Ascending aorta (tissue), 2 donors: ENCODE results near the gene CD22. TPM values are rescaled to one million over a fixed set of nuclear protein-coding genes. Genes with fewer than 3 reads are reported as not detected.

ENCODE experiments used
- DNase-seq, 2 donors: peaks; one replicate each; pipeline ENCODE4 v3.0.0-alpha.2; 2019; ENCODE audit warnings: low spot score in 2 of 2
- H3K27ac ChIP-seq, 2 donors: fragments of 200-600 bp; sonication (generic); one replicate each; pipeline ENCODE4 v1.5.1; 2016 to 2017; ENCODE audit warnings: mild to moderate bottlenecking in 1 of 2
- H3K27me3 ChIP-seq: fragments of 200-600 bp; sonication (generic); one replicate; pipeline ENCODE4 v1.5.1; 2017
- H3K36me3 ChIP-seq, 2 donors: fragments of 200-600 bp; sonication (generic); one replicate each; pipeline ENCODE4 v1.5.1; 2016
- H3K4me1 ChIP-seq, 2 donors: fragments of 200-600 bp; sonication (generic); one replicate each; pipeline ENCODE4 v1.5.1; 2016 to 2017; ENCODE audit warnings: mild to moderate bottlenecking in 1 of 2
- H3K4me3 ChIP-seq, 2 donors: fragments of 200-600 bp; sonication (generic); one replicate each; pipeline ENCODE4 v1.5.1; 2016 to 2017; ENCODE audit warnings: mild to moderate bottlenecking in 1 of 2
- H3K9me3 ChIP-seq, 2 donors: fragments of 200-600 bp; sonication (generic); one replicate each; pipeline ENCODE4 v1.5.1; 2016
- CTCF ChIP-seq, 3 experiments: fragments of 200-600 bp in 2 of 3; fragments of 450-650 bp in 1 of 3; sonication (generic) in 2 of 3; IDR thresholded peaks; one replicate each; pipeline ENCODE4 v1.5.1; 2016 to 2019; ENCODE audit warnings: antibody characterized with exemption in 3 of 3, mild to moderate bottlenecking in 1 of 3, moderate library complexity in 1 of 3
- intact Hi-C: fragments of 100-400 bp; cut with DNase I; formaldehyde crosslinking; loops from one replicate; pipeline ENCODE4 v1.15.1; 2023
- total RNA-seq: library from RNA; depleted of rRNA; stranded (reverse); fragments of >200 nt; gene quantifications from one replicate; pipeline ENCODE4 v1.1.0, GENCODE V29; 2016

The CD22 gene
- total RNA-seq, 1 donor from 2014 or later = 0.75 TPM

GRCh38 chr19:35334144-35334753 is 5.3 kb downstream of the CD22 start:
- no peaks in the 10 kb centered on the region for H3K4me1 ChIP-seq
- DNase-seq = no peak
- H3K27me3 ChIP-seq = no peaks in the 10 kb centered on the region
- H3K27ac ChIP-seq = no peak overlapping the region
- H3K9me3 ChIP-seq = no peaks in the 10 kb centered on the region
- intact Hi-C loops = no loop called here
- no peaks in the 10 kb centered on the region for H3K36me3 ChIP-seq
- H3K4me3 ChIP-seq = no peak overlapping the region
- no peak for TF ChIP-seq CTCF (IDR thresholded peaks at IDR 0.05)

GRCh38 chr19:35336166-35336955 is 7.4 kb downstream of the CD22 start:
- intact Hi-C loops = no loop called here
- TF ChIP-seq CTCF (IDR thresholded peaks at IDR 0.05) = no peak
- Histone ChIP-seq H3K27me3 (no peaks in the 10 kb centered on the region), H3K36me3 (no peaks in the 10 kb centered on the region), H3K9me3 (no peaks in the 10 kb centered on the region), H3K4me1 (no peaks in the 10 kb centered on the region), H3K27ac (no peak overlapping the region), H3K4me3 (no peak overlapping the region)
- DNase-seq = no peak

- intact Hi-C loops = no loop called here
- no peak for DNase-seq
- no peaks in the 10 kb centered on the region for H3K36me3 ChIP-seq
- no peak for TF ChIP-seq CTCF (IDR thresholded peaks at IDR 0.05)
- no peak overlapping the region for H3K27ac ChIP-seq
- H3K9me3 ChIP-seq = no peaks in the 10 kb centered on the region
- H3K4me3 ChIP-seq = no peak overlapping the region
- H3K27me3 ChIP-seq = no peaks in the 10 kb centered on the region
- H3K4me1 ChIP-seq = no peaks in the 10 kb centered on the region
Observed at GRCh38 chr19:35337097-35337983, 8.4 kb downstream of the CD22 start.

- Histone ChIP-seq H3K36me3 (no peaks in the 10 kb centered on the region), H3K27ac (no peak overlapping the region), H3K4me1 (no peaks in the 10 kb centered on the region), H3K27me3 (no peaks in the 10 kb centered on the region), H3K4me3 (no peak overlapping the region), H3K9me3 (no peaks in the 10 kb centered on the region)
- DNase-seq = no peak
- TF ChIP-seq CTCF (IDR thresholded peaks at IDR 0.05) = no peak
- intact Hi-C loops = no loop called here
Observed at GRCh38 chr19:35337984-35338296, 9.0 kb downstream of the CD22 start.

GRCh38 chr19:35340431-35340830 is 11.4 kb downstream of the CD22 start:
- Histone ChIP-seq H3K9me3 (no peaks in the 10 kb centered on the region), H3K4me3 (no peak overlapping the region), H3K27ac (no peak overlapping the region), H3K27me3 (no peaks in the 10 kb centered on the region), H3K4me1 (no peaks in the 10 kb centered on the region), H3K36me3 (no peaks in the 10 kb centered on the region)
- TF ChIP-seq CTCF (IDR thresholded peaks at IDR 0.05) = no peak
- DNase-seq = no peak
- intact Hi-C loops = no loop called here
